DOHH2 (cell line): Measurements from ENCODE around the gene ARL15.

Experiments
- H3F3A ChIP-seq: fragments of 200-600 bp; sonication (generic), shearing (Covaris generic); 2 replicates; pipeline ENCODE4 v1.6.0; 2016; ENCODE audit warnings: antibody characterized with exemption, mild to moderate bottlenecking; ENCODE audit not compliant: control insufficient read depth, insufficient read depth
- H3K27ac ChIP-seq: fragments of 200-600 bp; sonication (generic); 2 replicates; pipeline ENCODE4 v1.5.1; 2014; ENCODE audit warnings: low read depth, mild to moderate bottlenecking, low read length, moderate library complexity
- H3K27me3 ChIP-seq: fragments of 200-600 bp; sonication (generic); 2 replicates; pipeline ENCODE4 v1.6.1; 2014; ENCODE audit warnings: mild to moderate bottlenecking, low read length, mixed read lengths; ENCODE audit not compliant: control insufficient read depth
- H3K36me3 ChIP-seq: fragments of 200-600 bp; sonication (generic); 2 replicates; pipeline ENCODE4 v1.6.1; 2014; ENCODE audit warnings: mild to moderate bottlenecking, low read length, moderate library complexity, mixed read lengths; ENCODE audit not compliant: control insufficient read depth
- H3K4me1 ChIP-seq: fragments of 200-600 bp; sonication (generic); 2 replicates; pipeline ENCODE4 v1.6.1; 2014; ENCODE audit warnings: mild to moderate bottlenecking, low read length, mixed read lengths; ENCODE audit not compliant: control insufficient read depth
- H3K4me2 ChIP-seq: fragments of 200-600 bp; sonication (generic); 2 replicates; pipeline ENCODE4 v1.6.0; 2014; ENCODE audit warnings: mild to moderate bottlenecking, low read length, moderate library complexity
- H3K4me3 ChIP-seq: fragments of 200-600 bp; sonication (generic); 2 replicates; pipeline ENCODE4 v1.5.1; 2014; ENCODE audit warnings: mild to moderate bottlenecking, low read length, mixed read lengths
- H3K79me2 ChIP-seq: fragments of 200-600 bp; sonication (generic); 2 replicates; pipeline ENCODE4 v1.6.1; 2014; ENCODE audit warnings: mild to moderate bottlenecking, low read length, mixed read lengths; ENCODE audit not compliant: control insufficient read depth
- H3K9me2 ChIP-seq: fragments of 200-600 bp; sonication (generic); replicated peaks from 2 replicates; pipeline ENCODE4 v1.6.1; 2014; ENCODE audit warnings: mild to moderate bottlenecking, low read length, mixed read lengths; ENCODE audit not compliant: control insufficient read depth
- H3K9me3 ChIP-seq: fragments of 200-600 bp; sonication (generic); 2 replicates; pipeline ENCODE4 v1.6.1; 2014; ENCODE audit warnings: antibody characterized with exemption, low read length, mixed read lengths; ENCODE audit not compliant: control insufficient read depth, insufficient read depth
- H4K20me1 ChIP-seq: fragments of 200-600 bp; sonication (generic); 2 replicates; pipeline ENCODE4 v1.6.0; 2014; ENCODE audit warnings: low read depth, mild to moderate bottlenecking, antibody characterized with exemption, low read length, moderate library complexity; ENCODE audit not compliant: control insufficient read depth, insufficient read depth
- CTCF ChIP-seq: fragments of 200-600 bp; sonication (generic); IDR thresholded peaks from one replicate; pipeline ENCODE4 v1.5.1; 2014; ENCODE audit warnings: antibody characterized with exemption, mild to moderate bottlenecking, low read depth, low read length; ENCODE audit not compliant: poor library complexity, severe bottlenecking
- EZH2phosphoT487 ChIP-seq: fragments of 200-600 bp; sonication (generic); IDR thresholded peaks from 2 replicates; pipeline ENCODE4 v1.6.1; 2017; ENCODE audit warnings: borderline replicate concordance, mild to moderate bottlenecking, antibody characterized with exemption, low read length, moderate library complexity, mixed read lengths

The ARL15 gene

GRCh38 chr5:54160329-54160728 is 150.0 kb downstream of the ARL15 start:
- no peak for TF ChIP-seq CTCF
- no peak for TF ChIP-seq EZH2phosphoT487
- Histone ChIP-seq H4K20me1 (no peaks in the 10 kb centered on the region), H3K9me3 (no peaks in the 10 kb centered on the region), H3K27ac (no peak overlapping the region), H3K36me3 (no peaks in the 10 kb centered on the region), H3K4me1 (no peaks in the 10 kb centered on the region), H3K4me3 (no peak overlapping the region), H3K27me3 (no peaks in the 10 kb centered on the region), H3K4me2 (no peak overlapping the region), H3K79me2 (no peaks in the 10 kb centered on the region), H3K9me2 (no peaks in the 10 kb centered on the region), H3F3A (no peaks in the 10 kb centered on the region)

GRCh38 chr5:54159893-54160195 is 150.5 kb downstream of the ARL15 start:
- Histone ChIP-seq H3K4me3 (no peak overlapping the region), H3K4me2 (no peak overlapping the region), H3K9me2 (no peaks in the 10 kb centered on the region), H3F3A (no peaks in the 10 kb centered on the region), H3K36me3 (no peaks in the 10 kb centered on the region), H3K9me3 (no peaks in the 10 kb centered on the region), H3K27ac (no peak overlapping the region), H3K27me3 (no peaks in the 10 kb centered on the region), H3K4me1 (no peaks in the 10 kb centered on the region), H3K79me2 (no peaks in the 10 kb centered on the region), H4K20me1 (no peaks in the 10 kb centered on the region)
- TF ChIP-seq EZH2phosphoT487: no peak
- TF ChIP-seq CTCF: no peak

- Histone ChIP-seq H3K36me3 (no peaks in the 10 kb centered on the region), H4K20me1 (no peaks in the 10 kb centered on the region), H3K9me2 (no peaks in the 10 kb centered on the region), H3K27me3 (no peaks in the 10 kb centered on the region), H3K79me2 (no peaks in the 10 kb centered on the region), H3F3A (no peaks in the 10 kb centered on the region), H3K4me2 (no peak overlapping the region), H3K4me1 (no peaks in the 10 kb centered on the region), H3K4me3 (no peak overlapping the region), H3K27ac (no peak overlapping the region), H3K9me3 (no peaks in the 10 kb centered on the region)
- no peak for TF ChIP-seq CTCF
- no peak for TF ChIP-seq EZH2phosphoT487
Measured at GRCh38 chr5:54159153-54159892, 151.1 kb downstream of the ARL15 start.
